Activated naive CD8-positive, alpha-beta T cell treated with anti-CD3 and anti-CD28 coated beads, Interleukin-2, amount 50 U/mL, for 16 hours (primary cell): ENCODE measurements around the gene HHATL.

Experiments used
- DNase-seq: peaks from one replicate; pipeline ENCODE4 v3.0.0-alpha.2; 2020; ENCODE audit warnings: low read depth, low spot score

Gene HHATL

DNA sequence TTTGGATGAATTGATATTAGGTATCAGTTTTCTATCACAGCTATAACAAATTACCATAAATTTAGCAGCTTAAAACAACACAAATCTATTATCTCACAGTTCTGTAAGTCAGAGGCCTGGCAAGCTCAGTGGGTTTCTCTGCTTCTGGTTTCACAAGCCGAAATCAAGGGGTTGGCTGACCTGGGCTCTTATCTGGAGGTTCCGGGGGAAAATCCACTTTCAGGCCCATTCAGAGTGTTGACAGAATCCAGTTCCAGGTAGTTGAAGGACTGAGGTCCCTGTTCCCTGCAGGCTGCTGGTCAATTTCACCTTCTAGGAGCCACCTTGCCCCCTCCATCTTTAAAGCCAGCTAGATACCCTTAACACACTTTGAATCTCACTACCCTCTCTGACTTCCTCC is 11.1 kb upstream of the HHATL start:
- DNase-seq: no peak

DNA sequence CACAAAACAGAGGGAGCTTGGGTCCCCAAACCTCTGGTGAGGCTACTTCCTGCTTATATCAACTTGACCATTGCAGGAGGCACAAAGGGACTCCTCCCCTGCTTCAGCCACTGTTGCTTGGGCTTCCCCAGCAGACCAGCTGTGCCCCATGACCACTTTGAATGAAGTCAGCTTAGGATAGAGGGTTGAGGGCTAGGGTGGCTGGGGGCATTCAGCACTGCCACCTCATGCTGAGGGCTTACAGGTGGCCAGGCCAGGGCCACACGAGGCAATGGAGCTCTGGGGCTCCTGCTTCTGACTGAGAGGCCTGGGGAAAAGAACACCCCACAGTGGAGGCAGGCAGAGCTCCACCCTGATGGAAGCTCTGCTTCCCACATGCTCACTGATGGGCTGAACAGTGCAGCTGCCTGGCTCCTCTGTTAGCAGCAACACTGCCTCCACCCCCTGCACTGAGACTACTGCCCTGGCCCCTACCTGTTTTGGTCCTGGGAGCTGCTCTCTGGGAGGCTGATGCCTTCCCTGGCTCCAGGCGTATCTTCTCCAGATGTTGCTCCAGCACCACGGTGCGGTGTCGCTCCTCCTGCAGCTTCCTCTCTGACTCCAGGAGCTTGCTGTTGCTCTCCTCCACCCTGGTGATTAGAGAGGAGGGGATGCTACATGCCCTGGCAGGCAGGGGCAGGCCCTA is 10.2 kb upstream of the HHATL start:
- no peak for DNase-seq

DNA sequence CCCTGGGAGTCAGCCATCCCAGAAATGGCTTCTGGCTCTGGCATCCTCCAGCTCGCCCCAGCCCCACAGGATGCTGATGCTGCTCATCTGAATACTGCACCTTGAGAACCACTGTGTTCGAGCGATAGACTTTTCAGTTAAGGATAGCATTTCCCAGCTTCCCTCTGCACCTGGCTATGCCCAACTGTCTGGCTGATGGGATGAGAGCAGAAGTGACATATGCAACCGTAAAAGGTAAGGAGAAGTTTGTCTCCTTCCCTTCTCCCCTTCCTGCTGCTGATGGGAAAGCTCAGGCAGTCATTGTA is 9.7 kb upstream of the HHATL start:
- no peak for DNase-seq

DNA sequence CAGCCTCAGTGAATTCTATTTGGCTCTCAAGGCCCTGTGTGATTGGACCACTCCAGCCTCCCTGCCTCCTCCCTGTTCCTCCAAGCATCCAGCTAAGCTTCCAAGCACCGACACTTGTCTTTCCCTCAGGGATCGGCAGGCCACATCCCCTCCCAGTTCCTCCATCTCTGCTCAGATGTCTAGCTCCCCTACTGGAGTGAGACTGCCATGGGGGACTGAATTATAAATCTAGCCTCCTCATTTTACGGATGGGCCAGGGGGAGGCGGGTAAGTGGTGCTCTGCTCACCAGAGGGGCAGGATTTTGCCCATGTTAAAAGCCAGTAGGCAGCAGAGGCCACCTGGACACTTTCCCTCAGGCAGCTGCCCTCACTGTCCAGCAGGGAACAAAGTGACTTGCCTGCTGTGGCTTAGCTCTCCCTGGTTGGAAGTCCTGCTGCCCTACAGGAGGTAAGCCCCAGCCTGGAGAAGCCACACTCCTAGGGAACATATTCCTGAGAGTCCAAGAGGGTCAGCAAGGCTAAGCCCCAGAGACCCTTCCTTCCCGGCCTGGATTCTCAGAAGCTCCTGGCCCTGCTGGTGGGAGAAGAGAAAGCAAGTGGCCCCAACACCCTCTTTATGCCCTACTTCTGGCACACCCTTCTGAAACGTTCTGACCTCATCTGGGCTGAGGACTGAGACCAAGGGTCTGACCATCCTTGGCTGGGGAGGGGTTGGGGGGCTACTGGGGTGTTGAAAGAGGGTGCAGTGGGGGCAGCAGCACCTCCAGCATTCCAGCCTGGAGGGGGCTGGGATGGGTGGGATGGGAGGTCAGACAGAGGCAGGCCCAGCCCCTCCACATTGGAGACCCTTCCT is 9.1 kb upstream of the HHATL start:
- DNase-seq: no peak

DNA sequence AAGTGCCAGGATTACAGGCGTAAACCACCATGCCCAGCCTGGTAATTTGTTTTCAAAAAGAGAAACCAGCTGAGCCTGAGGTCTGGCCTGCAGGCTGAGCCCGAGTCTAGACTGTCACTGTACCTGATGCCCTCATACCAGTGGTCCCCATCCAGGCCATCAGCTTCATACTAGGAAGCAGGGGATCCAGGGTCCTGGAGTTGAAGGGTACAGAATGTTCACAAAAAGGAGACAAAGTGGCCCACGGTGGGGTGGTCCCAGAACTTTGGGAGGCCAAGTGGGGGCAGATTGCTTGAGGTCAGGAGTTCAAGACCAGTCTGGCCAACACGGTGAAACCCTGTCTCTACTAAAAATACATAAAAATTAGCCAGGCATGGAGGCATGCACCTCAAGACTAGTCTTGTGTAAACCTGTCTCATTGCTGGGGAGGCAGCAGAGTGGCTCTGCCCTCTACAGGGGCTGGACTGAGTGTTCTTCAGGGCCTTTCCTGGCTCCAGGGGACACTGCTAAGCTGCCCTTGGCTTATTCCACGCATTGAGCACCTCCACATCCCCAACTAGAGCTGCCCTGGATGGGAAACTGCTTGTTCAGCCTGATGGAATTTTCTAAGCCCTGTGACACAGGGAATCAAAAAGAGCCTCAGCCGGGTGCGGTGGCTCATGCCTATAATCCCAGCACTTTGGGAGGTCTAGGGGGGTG is 7.9 kb upstream of the HHATL start:
- DNase-seq: no peak

DNA sequence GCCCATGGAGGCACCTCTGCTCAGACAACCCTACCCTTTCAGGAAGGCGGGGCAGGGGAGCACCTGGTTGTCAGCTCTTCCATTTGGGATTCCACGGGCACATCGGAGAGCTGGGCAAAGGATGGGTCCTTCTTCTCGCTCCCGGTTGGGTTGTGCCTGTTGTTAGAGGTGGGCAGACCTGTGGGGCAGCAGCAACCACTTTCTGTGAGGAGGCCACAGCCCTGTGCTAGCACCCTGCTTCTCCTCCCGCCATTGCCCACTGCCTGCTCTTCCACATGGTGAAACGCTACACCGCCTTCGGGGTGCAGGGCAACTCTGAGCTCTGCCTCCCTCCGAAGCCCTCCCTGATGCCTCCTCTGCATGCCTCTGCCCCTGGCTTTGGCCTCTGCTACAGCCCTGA is 7.0 kb upstream of the HHATL start:
- no peak for DNase-seq

DNA sequence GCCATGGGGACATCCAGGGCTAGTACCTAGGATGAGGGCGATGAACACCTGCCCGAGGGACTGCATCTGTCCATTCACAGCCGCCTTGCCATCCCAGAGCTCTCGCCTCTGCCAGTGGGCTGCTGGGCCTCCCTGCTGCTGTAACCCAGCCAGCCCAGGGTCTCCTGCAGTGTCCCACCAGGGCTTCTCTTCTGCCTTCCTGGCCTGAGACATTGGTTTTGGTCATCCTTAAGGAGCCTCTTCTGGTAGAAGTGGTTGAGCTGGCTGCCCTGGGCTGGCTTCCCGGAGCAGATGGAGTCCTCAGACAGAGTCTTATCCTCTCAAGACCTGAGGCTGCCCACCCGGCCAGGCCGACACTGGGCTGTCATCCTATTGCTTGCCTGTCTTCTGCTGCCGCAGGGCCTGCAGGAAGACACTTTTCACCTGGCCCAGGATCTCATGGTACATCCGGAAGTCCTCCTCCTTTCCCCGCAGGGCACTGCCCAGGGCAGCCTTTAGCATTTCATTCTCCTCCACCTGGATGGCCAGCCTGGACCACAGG is 6.1 kb upstream of the HHATL start:
- no peak for DNase-seq

DNA sequence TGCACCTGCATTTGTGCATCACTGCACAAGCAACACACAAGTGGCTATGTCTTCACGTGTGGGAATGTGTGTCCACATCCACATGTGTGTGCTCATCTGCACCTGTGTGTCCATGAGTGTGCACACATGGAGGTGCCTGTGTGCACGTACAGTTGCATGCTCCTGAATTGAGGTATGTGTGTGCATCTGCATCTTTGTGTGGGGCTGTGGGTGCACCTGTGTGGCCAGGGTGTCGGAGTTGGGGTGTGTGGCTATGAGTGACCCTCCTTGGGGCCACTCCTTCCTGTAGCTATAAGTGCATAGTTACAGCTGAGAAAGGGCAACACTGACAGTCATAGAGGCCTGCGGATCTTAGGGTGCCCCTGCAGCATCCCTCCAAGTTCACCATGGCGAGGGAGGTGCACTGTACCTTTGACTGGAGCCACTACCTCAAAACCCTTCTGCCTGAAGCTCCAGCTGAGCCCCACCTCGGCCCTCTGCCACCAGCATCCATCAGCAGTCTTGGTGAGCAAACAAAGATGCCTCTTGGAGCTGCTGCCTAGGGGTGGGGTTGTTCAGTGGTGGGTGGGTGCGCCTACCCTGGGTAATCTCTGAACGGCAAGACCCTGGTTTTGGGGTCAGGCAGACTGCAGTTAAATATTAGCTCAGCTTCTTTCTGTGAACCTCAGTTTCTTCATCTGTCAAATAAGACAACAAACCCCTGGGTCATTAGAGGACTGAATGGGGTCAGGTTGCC is 5.2 kb upstream of the HHATL start:
- no peak for DNase-seq

DNA sequence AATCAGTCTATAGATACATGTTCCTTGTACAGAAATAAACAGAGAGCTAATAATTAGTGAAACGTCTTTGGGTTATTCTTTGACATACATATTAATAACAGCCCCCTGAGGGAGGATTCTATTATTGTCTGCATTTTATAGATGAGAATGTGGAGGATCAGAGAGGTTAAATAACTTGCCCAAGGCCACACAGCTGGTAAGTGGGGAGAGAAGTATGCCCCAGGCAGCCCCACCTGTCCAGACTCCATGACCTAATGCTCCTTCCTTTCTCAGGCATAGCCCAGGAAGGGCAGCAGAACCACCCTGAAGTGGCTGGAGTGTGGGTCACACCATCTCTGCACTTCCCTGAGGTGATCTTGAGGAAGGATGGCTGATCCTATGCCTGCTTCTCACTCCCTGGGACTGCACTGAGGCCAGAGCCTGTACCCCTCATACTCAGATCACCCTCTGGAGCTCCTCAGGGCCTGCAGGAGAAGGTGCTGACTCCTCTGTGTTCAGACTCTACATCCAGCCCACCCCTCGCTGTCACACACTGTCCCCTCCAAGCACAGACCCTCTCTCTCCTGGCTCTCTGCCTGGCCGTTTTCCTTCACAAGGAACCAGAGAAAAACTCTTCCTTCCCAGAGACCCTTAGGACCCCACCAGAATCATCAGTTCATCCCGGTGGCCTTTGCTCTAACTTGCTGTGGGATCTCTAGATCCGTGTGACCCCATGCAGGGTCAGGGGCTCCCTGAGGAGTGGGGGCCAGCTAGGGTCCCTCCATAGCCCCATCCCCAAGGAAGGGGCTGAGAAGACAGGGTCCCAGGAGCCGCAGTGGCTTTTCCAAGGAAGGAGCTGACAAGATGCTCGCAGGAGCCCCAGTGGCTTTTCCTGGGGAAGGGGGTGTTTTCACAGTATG is 4.4 kb upstream of the HHATL start:
- no peak for DNase-seq

DNA sequence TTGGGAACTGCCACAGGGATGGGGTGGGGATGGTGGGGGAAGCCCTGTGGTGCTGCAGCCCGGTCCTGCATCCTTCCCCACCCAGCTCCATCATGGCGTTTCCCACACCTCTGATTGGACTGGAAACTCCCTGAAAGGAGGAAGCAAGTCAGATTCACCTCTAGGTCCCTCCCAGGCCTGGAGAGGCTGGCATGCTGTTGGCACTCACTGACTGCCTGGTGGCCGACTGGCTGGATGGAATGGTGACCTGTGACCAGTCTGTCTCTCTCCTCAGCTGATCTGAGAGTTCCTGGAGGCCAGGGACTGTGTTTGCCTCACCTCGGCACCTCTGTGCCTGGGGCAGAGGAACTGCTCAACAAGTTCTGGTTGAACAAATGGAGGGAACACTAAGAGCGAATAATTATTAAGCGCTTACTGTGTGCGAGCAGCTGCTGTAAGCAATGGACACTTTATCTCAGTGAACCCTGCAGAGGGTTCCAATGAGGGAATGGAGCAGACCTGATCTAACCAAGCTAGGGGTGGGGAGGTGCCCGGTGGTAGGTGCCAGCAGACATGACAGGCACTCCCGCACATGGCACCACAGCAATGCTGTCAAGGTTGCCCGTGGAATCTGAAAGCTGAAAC is 3.5 kb upstream of the HHATL start:
- no peak for DNase-seq

DNA sequence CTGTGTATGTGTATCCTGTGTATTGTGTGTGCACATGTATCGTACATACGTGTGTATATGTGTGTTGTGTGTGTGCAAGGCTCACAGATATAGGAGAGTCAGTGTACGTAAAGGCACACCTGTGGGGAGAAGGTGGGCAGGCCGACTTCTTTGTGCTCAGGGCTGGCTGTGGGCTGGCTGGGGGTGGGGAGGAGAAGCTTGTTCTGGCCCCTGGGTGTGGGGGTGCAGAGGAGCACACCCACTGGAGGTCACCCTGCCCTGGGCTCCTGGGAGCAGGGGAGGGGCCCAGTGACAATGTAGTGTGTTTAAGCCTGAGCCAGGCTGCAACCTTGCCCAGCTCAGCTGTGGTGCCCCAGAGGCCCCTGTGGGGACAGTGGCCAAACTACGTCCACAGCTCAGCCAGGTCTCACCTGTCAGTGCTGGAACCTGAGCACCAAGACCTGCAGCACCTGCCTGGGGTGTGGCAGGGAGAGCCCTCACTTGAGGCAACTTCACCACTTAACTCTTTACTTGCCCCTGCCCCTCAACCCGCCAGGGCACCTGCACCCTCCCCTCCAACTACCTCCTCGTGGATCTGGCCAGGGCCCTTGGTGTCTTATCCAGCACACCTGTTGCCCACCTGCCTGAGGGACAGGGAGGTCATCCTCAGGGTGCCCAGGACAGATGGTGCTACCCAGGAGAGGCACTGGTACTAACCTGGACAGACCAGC is 2.6 kb upstream of the HHATL start:
- DNase-seq: no peak

DNA sequence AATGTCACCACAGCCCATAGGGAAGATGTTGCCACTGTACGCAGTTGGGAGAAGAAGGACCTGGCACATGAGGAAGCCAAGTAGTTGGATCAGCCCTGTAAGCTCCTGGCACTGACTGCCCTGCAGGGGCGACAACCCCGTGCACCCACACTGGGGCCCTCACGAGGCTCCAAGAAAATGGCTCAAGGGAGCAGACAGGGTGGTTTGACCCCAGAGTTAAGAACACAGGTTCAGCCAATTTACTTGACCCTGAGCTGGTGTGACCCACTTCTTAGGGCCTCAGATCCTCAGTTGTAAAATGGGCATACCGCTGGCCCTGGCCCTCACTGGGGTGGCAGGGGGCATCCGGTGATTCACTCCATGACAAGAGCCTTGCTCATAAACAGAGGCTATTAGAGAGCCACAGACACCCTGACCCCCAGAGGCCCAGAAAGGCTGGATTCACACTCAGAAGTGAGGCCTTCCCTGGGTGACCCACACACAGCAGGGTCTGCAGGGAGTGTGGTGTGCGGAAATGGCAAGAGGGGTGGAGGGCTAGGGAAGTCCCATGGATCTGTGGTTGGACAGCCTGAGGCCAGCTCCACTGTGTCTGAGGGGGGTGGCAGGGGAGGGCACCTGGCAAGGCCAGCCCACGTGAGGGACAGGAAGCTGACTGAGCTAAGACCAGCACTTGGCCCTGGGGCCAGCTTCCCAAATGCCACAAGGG is 1.7 kb upstream of the HHATL start:
- no peak for DNase-seq

DNA sequence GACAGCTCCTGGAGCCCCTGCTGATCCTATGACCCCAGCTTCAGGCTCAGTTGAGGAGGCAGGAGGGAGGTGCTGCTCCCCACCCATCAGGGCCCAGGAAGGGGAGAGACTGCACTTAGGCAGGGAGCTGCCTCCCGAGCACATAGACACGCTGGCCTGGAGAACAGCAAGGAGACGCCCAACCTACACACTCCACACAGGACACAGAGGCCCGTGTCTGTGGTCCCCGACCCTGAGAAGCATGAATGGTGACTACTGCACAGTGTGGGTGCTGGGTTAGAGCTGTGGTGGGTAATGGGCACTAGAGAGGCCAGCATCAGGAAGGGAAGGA is 1.1 kb upstream of the HHATL start:
- DNase-seq: no peak

DNA sequence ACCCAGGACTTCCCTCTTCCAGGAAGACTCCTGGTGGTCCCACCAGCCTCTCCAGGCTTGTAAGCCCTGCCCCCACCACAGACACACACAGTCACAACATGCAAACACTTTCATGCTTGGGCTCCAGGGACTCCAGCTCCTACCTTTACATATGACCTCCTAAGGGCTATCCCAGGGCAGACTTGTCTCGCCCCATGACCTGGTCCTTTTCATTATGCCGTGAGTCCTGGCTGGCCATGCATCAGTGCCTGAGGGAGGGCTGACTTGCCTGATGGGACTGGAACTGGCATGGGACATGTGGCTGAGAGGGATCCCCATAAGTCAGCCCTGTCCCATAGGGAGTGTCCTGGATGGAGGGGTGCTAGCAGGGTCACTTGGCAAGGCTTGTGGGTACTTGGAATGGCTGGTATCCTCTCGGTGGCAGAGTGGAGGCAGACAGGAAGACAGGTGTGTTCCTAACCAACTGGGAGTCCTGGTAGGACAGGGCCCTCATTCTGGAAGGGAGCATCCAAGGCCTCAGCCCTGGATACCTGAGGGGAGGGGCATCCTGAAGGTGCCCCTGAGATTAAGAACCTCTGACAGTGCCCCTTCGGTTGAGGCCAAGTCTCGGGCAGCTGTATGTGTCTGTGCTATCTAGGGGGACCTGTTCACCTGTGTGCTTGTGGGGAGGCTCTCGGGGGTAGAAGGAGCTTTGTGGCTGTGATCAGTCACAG is 540 bp upstream of the HHATL start:
- DNase-seq: no peak

DNA sequence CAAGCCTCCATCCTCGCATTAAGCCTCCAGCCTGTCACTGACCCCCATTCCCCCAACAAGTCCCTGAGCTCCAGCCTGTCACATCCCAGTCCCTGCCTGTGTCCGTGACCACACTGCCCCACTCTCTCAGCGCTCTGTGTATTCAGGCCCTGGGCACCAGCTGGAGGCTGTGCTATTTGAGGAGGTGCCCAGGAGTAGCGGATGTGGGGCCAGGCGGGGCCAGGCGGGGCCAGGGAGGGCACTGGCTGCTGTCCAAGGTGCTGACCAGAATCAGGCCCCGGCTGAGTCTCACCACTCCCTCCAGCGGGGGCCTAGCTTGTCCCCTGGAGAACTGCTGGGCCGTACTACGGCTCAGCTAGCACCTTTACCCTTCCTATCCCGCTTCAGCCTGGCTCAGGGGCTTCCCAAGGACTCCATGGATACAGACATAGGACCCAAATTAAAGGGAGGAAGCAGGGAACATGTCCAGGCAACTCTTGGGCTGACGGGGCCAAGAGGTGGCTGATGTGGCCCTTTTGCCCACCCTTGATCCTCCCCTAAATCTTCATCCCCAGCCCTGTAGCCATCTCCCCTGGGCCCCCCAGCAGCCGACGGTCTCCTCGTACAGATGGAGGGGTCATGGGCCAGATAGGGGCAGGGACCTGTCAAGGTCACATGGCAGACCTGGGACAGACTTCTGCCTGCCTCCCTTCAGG is 1.1 kb downstream of the HHATL start:
- DNase-seq: peak; percentile 7

DNA sequence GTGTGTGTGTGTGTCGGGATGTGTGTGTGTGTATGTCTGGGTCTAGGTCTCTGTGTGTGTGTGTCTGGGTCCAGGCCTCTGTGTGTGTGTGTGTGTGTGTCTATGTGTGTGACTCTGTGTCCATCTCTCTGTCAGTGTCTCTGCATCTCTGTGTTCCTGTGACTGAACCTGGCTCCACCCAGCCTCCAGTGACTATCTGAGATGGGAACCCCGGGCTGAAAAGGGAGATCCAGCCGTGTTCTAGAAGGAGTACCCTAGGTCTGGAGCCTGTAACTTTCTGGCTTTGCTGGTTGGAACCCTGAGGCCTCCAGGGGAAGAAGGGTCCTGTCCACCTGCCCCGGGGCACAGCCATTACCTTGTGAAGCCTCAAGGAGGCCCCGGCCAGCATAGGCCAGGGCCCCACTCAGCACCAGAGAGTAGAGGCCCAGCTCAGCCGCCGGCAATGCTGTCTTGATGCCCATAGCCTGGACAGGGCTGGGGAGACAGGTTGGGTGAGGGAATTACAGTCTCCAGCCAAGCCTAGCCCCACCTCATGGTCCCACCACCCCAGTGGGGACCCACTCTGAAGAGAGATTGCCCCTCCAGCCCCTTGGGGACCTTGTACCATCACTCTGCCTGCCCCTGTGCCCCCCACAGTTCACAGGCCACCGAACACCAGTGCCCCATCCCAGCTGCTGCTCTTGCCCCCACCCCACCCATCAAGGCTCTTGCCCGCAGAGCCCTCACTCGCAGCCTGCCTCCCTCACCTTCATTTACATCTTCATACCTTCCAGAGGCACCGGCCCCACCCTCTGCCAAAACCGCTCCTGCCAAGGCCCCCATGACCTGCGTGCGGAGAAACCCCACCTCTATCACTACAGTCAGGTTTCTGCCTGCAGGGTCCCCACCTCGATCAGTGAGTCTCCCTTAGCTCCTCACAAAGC is 2.0 kb downstream of the HHATL start:
- DNase-seq: no peak

DNA sequence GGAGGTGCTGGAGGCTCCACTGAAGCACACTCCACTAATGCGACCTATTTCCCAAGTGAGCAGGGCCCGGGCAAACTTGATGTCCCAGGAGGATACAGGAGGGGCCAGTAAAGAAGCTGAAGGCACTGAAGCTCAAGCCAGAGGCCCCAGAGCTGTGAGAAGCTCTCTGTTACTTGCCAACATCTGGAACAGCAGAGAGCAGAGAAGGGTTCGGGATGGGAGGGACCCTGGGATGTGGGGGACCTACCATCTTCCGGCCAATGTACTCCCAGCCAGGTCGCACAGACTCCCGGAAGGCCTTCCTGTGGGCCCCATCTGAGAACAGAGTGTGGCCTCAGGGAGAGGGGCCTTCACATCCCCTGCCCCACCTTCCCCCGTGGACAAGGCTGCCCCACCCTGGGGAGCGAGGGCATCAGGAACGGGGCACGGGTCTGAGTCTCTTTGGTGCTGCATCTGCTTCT is 3.1 kb downstream of the HHATL start:
- no peak for DNase-seq
